HFFc6 (cell line): ENCODE measurements around the gene KIF26B. TPM values are rescaled to one million over a fixed set of nuclear protein-coding genes. Genes with fewer than 3 reads are reported as not detected.

Source experiments
- DNase-seq: peaks from one replicate; pipeline ENCODE4 v3.0.0-alpha.2; 2018
- H3K27ac Mint-ChIP-seq: 2 replicates; pipeline ENCODE4 v1.8.0; 2020; ENCODE audit warnings: mild to moderate bottlenecking, mixed read lengths
- H3K27me3 Mint-ChIP-seq: 2 replicates; pipeline ENCODE4 v1.8.0; 2021; ENCODE audit warnings: mild to moderate bottlenecking, moderate library complexity, mixed read lengths; ENCODE audit not compliant: insufficient read depth
- H3K36me3 Mint-ChIP-seq: 2 replicates; pipeline ENCODE4 v1.8.0; 2021; ENCODE audit warnings: low read depth, mixed read lengths
- H3K4me1 Mint-ChIP-seq: 2 replicates; pipeline ENCODE4 v1.8.0; 2020; ENCODE audit warnings: low read depth, mixed read lengths
- H3K4me3 Mint-ChIP-seq: 2 replicates; pipeline ENCODE4 v1.8.0; 2020; ENCODE audit warnings: mild to moderate bottlenecking, moderate library complexity, mixed read lengths
- H3K9me3 Mint-ChIP-seq: 2 replicates; pipeline ENCODE4 v1.8.0; 2020; ENCODE audit warnings: mild to moderate bottlenecking, mixed read lengths
- total RNA-seq, 6 experiments: library from RNA; stranded (reverse); fragmentation: NEBNext Ultra II Directional; extraction: Animal tissue kit (Norgen Biotek cat#: 25700); gene quantifications; 2 replicates in 1 of 6; 3 replicates in 5 of 6; pipeline ENCODE4 v1.2.3, GENCODE V29; 2021
- TF ChIP-seq, protein P1 (sequence below): fragments of 200-600 bp; sonication (generic); IDR thresholded peaks from 2 replicates; pipeline ENCODE4 v1.5.0; 2021; ENCODE audit warnings: antibody characterized with exemption, mild to moderate bottlenecking

KIF26B gene
- total RNA-seq, 6 experiments from 2014 or later: 4.6 to 7.5 (median 5.5) TPM

DNA sequence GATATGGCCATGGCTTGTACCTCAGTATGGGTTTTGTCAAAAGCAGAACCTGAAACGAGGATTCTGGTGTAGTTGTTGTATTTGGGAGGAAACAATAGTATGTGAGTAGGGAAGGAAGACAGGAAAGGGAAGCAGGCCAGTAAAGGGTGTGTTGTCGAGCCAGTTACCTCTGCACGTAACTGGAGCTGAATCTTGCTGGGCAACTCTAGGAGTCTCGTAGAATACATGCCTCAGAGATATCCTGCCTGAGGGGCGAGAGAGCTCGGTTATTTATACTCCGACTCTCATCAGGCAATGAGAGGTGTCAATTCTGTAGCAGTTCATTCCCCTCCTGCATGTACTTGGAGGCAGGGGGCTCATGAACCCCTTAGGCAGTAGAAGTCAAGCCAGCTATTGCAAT, 45.9 kb upstream of the KIF26B start:
- no peak for DNase-seq
- H3K9me3 Mint-ChIP-seq: no peaks in the 10 kb centered on the region
- H3K4me1 Mint-ChIP-seq: no peaks in the 10 kb centered on the region
- H3K27me3 Mint-ChIP-seq: no peaks in the 10 kb centered on the region; the same call in 1 of the 2 replicates
- H3K27ac Mint-ChIP-seq: no peak overlapping the region
- no peak overlapping the region for H3K4me3 Mint-ChIP-seq
- 0 out of 2 replicates have a peak, but pooled peaks cover under 1% of the 10 kb centered on the region for H3K36me3 Mint-ChIP-seq
- TF ChIP-seq, protein P1, sequence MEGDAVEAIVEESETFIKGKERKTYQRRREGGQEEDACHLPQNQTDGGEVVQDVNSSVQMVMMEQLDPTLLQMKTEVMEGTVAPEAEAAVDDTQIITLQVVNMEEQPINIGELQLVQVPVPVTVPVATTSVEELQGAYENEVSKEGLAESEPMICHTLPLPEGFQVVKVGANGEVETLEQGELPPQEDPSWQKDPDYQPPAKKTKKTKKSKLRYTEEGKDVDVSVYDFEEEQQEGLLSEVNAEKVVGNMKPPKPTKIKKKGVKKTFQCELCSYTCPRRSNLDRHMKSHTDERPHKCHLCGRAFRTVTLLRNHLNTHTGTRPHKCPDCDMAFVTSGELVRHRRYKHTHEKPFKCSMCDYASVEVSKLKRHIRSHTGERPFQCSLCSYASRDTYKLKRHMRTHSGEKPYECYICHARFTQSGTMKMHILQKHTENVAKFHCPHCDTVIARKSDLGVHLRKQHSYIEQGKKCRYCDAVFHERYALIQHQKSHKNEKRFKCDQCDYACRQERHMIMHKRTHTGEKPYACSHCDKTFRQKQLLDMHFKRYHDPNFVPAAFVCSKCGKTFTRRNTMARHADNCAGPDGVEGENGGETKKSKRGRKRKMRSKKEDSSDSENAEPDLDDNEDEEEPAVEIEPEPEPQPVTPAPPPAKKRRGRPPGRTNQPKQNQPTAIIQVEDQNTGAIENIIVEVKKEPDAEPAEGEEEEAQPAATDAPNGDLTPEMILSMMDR: no peak

DNA sequence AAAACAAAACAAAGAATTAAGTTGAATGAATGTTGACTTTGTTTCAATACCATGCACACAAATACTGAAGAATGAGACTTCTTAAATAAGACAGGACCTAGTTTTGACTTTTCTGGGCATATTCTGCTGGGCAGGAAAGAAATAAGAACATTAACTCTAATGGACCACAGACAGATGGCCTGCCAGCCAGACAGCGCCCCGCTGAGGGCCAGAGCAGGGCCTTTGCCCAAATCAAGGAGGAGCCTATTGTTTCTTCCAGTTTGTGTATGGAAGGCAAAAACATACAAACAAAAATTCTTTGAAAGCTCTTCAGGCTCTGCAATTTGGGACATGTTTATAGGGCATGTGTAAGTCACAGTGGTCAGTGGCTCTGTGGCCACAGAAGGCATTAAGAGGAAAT, 44.4 kb upstream of the KIF26B start:
- H3K4me3 Mint-ChIP-seq: no peak overlapping the region
- H3K27me3 Mint-ChIP-seq: no peaks in the 10 kb centered on the region; the same call in 1 of the 2 replicates
- no peak overlapping the region for H3K27ac Mint-ChIP-seq
- no peaks in the 10 kb centered on the region for H3K9me3 Mint-ChIP-seq
- TF ChIP-seq, protein P1: no peak
- H3K36me3 Mint-ChIP-seq: no peaks in the 10 kb centered on the region
- no peak for DNase-seq
- H3K4me1 Mint-ChIP-seq: no peaks in the 10 kb centered on the region

DNA sequence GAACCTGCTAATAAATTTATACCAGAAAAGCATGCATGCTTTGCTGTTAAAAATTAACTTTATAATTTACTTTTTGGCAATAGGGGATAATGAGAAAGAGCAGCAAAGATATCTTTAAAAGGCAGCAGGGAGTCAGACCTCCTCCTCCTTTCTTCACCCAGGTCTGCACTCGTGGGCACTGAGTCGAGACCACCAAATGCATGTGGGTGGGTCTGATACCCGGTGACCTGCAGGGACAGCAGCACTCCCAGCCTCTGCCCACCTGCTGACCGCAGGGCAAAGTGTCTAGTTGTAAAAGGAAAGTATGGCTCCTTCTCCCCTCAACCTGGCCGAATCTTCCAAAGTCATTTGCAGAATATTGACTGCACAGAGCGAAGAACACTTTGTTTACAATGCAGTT, 43.7 kb upstream of the KIF26B start:
- H3K36me3 Mint-ChIP-seq: no peaks in the 10 kb centered on the region
- DNase-seq: no peak
- H3K9me3 Mint-ChIP-seq: no peaks in the 10 kb centered on the region
- no peaks in the 10 kb centered on the region for H3K4me1 Mint-ChIP-seq
- H3K27ac Mint-ChIP-seq: no peak overlapping the region
- no peaks in the 10 kb centered on the region; the same call in 1 of the 2 replicates for H3K27me3 Mint-ChIP-seq
- no peak overlapping the region for H3K4me3 Mint-ChIP-seq
- TF ChIP-seq, protein P1: no peak

DNA sequence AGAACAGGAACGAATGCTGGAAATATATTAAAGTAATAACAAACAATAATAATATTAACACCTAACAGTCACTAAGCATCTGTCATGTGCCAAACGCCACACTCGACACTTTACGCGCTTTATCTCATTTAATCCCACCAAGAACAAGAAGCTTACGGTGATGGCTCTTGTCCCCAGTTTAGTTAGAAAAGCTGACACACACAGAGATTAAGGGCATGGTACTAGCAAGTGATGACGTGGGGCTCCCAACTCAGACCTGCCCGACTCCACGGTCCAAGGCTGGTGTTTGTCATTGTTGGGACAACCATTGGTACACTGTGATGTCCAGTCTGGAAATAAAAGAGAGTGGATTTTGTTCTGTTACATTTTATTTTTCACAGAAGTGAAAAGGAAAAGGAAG, 41.1 kb upstream of the KIF26B start:
- TF ChIP-seq, protein P1: no peak
- no peaks in the 10 kb centered on the region; the same call in 1 of the 2 replicates for H3K27me3 Mint-ChIP-seq
- H3K9me3 Mint-ChIP-seq: no peaks in the 10 kb centered on the region
- no peak overlapping the region for H3K4me3 Mint-ChIP-seq
- no peaks in the 10 kb centered on the region for H3K36me3 Mint-ChIP-seq
- H3K27ac Mint-ChIP-seq: no peak overlapping the region
- DNase-seq: no peak
- H3K4me1 Mint-ChIP-seq: no peaks in the 10 kb centered on the region

DNA sequence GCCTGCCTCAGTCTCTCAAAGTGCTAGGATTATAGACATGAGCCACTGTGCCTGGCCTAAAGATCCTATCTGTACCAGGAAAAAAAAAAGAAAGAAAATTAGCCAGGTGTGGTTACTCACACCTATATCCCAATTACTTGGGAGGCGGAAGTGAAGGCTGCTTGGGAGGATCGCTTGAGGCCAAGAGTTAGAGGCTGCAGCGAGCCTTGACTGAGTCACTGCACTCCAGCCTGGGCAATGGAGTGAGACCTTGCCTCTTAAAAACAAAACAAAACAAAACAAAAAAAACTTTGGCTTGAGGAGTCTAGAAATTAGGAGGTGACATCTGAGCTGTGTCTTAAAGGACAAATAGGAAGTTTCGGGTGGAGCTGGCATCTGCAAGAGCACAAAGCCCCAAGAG, 38.7 kb upstream of the KIF26B start:
- Mint-ChIP-seq H3K27me3 (no peaks in the 10 kb centered on the region; the same call in 1 of the 2 replicates), H3K4me1 (no peaks in the 10 kb centered on the region), H3K4me3 (no peak overlapping the region), H3K36me3 (no peaks in the 10 kb centered on the region), H3K27ac (no peak overlapping the region), H3K9me3 (no peaks in the 10 kb centered on the region)
- TF ChIP-seq, protein P1: no peak
- DNase-seq: no peak

DNA sequence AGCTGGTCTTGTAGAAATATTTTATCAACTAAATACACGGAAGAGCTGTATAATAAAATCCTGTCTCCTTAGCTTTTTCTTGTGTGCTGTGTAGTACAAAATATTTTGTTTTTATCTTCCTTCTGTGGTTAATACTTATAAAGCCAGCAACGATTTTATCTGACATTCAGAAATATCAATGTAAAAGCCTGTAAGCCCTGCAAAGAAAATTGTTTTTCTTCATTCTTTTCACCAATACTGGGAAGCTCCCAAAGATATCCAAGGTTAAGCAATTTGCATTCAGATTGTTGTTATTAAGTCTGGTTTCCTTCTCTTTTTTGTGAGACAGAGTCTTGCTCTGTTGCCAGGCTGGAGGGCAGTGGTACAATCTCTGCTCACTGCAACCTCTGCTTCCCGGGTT, 38.0 kb upstream of the KIF26B start:
- no peak overlapping the region for H3K27ac Mint-ChIP-seq
- no peaks in the 10 kb centered on the region for H3K9me3 Mint-ChIP-seq
- no peak overlapping the region for H3K4me3 Mint-ChIP-seq
- DNase-seq: no peak
- TF ChIP-seq, protein P1: no peak
- H3K27me3 Mint-ChIP-seq: no peaks in the 10 kb centered on the region; the same call in 1 of the 2 replicates
- H3K36me3 Mint-ChIP-seq: no peaks in the 10 kb centered on the region
- H3K4me1 Mint-ChIP-seq: no peaks in the 10 kb centered on the region
